GM19240 (cell line): ENCODE results near the gene MEGF8.

Experiments used
- DNase-seq: peaks from one replicate; pipeline ENCODE4 v3.0.0; 2011; ENCODE audit warnings: low spot score; ENCODE audit not compliant: insufficient read length

MEGF8 gene

GRCh38 chr19:42303101-42303464 lies 22.4 kb upstream of the MEGF8 start:
- DNase-seq, result no peak

- DNase-seq, result no peak
Observed at GRCh38 chr19:42303876-42304275, 21.6 kb upstream of the MEGF8 start.

GRCh38 chr19:42306646-42307045 lies 18.8 kb upstream of the MEGF8 start:
- no peak for DNase-seq

GRCh38 chr19:42309686-42310085 lies 15.7 kb upstream of the MEGF8 start:
- no peak for DNase-seq

- DNase-seq, result no peak
Observed at GRCh38 chr19:42311657-42312056, 13.8 kb upstream of the MEGF8 start.

GRCh38 chr19:42312370-42312769 lies 13.1 kb upstream of the MEGF8 start:
- DNase-seq, result no peak

- no peak for DNase-seq
Observed at GRCh38 chr19:42313096-42313839, 12.2 kb upstream of the MEGF8 start, which contains the start of gene TMEM145. Gene TMEM145, plus strand, starts transcription at chr19:42313309. Its CDS starts 68 bp downstream, at chr19:42313377.

GRCh38 chr19:42313840-42314755 lies 11.3 kb upstream of the MEGF8 start:
- no peak for DNase-seq

GRCh38 chr19:42315024-42315423 lies 10.4 kb upstream of the MEGF8 start:
- DNase-seq, result no peak

- DNase-seq, result peak; percentile 72
Observed at GRCh38 chr19:42316223-42317211, 8.9 kb upstream of the MEGF8 start.

GRCh38 chr19:42317535-42317934 lies 7.9 kb upstream of the MEGF8 start:
- DNase-seq, result no peak

GRCh38 chr19:42322305-42322704 lies 3.1 kb upstream of the MEGF8 start:
- no peak for DNase-seq

GRCh38 chr19:42323473-42323851 lies 2.0 kb upstream of the MEGF8 start:
- no peak for DNase-seq

GRCh38 chr19:42323852-42324654 lies 1.4 kb upstream of the MEGF8 start:
- no peak for DNase-seq

GRCh38 chr19:42324655-42325307 lies 654 bp upstream of the MEGF8 start:
- no peak for DNase-seq

GRCh38 chr19:42325896-42326771 lies 699 bp downstream of the MEGF8 start:
- DNase-seq, result no peak

- no peak for DNase-seq
Observed at GRCh38 chr19:42326969-42327368, 1.5 kb downstream of the MEGF8 start.

- DNase-seq, result no peak
Observed at GRCh38 chr19:42327381-42327780, 1.9 kb downstream of the MEGF8 start.

- DNase-seq, result no peak
Observed at GRCh38 chr19:42328106-42328505, 2.7 kb downstream of the MEGF8 start.
